Measurements from ENCODE around the gene RAB3B. TPM values are rescaled to one million over a fixed set of nuclear protein-coding genes. Genes with fewer than 3 reads are reported as not detected.
A peak's percentile ranks its signal among the peaks of the same experiment; 100 is the strongest.

The RAB3B gene
- total and polyA plus RNA-seq, 2 of the 4 experiments (the other 2 are of a cell fraction) = 33.6 to 78.5 TPM

DNA sequence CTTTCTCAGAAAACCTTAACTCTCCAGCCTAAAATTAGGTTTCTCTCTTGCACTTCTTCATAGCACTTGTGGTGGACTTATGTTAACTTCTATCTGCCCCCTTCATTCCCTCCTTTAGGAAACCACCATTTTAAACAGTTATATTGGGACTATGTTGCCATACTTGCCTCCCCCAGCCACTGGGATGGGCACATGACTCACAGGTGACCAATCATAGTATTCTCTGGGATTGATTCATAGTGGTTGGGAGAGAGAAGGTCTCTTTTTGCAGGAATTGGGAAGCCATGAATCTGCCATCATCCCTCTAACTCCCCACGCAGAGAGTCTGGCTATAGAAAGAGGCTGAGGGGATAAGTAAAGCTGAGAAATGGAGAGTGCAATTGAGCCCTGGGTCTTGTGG lies 61.6 kb downstream of the RAB3B start:
- peaks cover 26% of the 10 kb centered on the region for H3K36me3 ChIP-seq (ENCODE audit: control insufficient read depth, insufficient read depth, low read length)

More for the DNA sequence above, 61.6 kb downstream of the RAB3B start:
- DNase-seq (peak; percentile 19), ATAC-seq (ENCODE audit: low read depth) (no peak)
- Histone ChIP-seq H3K9me1 (ENCODE audit: insufficient read depth, low read length) (peaks cover 35% of the 10 kb centered on the region), H2AK9ac (replicated peaks; ENCODE audit: low read depth, low read length, poor library complexity) (no peak overlapping the region), H3K14ac (replicated peaks; ENCODE audit: low read depth, low read length) (peak overlapping the region; percentile 13; the same call in 1 of the 2 replicates), H3K56ac (ENCODE audit: extremely low read depth, insufficient read depth, low read length) (no peak overlapping the region), H3K9me3 (ENCODE audit: control insufficient read depth, insufficient read depth, low read length) (no peaks in the 10 kb centered on the region), H3K27me3 (ENCODE audit: control insufficient read depth, insufficient read depth, low read length) (no peaks in the 10 kb centered on the region), H3K79me1 (ENCODE audit: low read depth in 1 of 2, low read length in 2 of 2) (peaks cover 32 to 78% of the 10 kb centered on the region in 2 experiments), H3K9ac (ENCODE audit: low read depth, low read length) (no peak overlapping the region), H4K5ac (ENCODE audit: low read depth, low read length) (no peak overlapping the region; the same call in 1 of the 2 replicates), H2BK20ac (ENCODE audit: low read depth, low read length) (peak overlapping the region; percentile 56; the same call in 1 of the 2 replicates), H4K91ac (ENCODE audit: insufficient read depth, low read depth, low read length) (peak overlapping the region; percentile 36; the same call in 1 of the 2 replicates), H2BK120ac (ENCODE audit: low read depth, low read length) (no peak overlapping the region; the same call in 1 of the 2 replicates), H3K27ac (ENCODE audit: insufficient read depth, low read length) (no peak overlapping the region), H2AK5ac (ENCODE audit: low read depth, low read length) (no peak overlapping the region), H2BK15ac (ENCODE audit: low read depth, low read length) (peak overlapping the region; percentile 95; the same call in 1 of the 3 replicates), H4K8ac (ENCODE audit: low read depth in 2 of 2, low read length in 2 of 2) (peak overlapping the region in 1 of 2 experiments; percentile 10; a peak in 2 of 4 replicates), H2BK5ac (ENCODE audit: low read depth, low read length, poor library complexity, severe bottlenecking) (peak overlapping the region; percentile 67), H4K20me1 (ENCODE audit: insufficient read depth, low read length) (no peaks in the 10 kb centered on the region), H3K4me3 (ENCODE audit: insufficient read depth, low read depth, low read length) (no peak overlapping the region), H3K18ac (ENCODE audit: low read depth, low read length) (no peak overlapping the region; the same call in 1 of the 2 replicates), H2AFZ (replicated peaks; ENCODE audit: low read length, poor library complexity) (no peak overlapping the region), H3K4ac (ENCODE audit: low read depth, low read length) (0 out of 2 replicates have a peak overlapping the region, but pooled peaks have one; percentile 11), H3K4me1 (ENCODE audit: control insufficient read depth, insufficient read depth, low read length) (peaks cover 27% of the 10 kb centered on the region), H3K4me2 (ENCODE audit: low read depth, low read length) (no peak overlapping the region), H3K23ac (ENCODE audit: low read depth, low read length) (no peak overlapping the region)
- POLR2A ChIA-PET (ENCODE audit: unreplicated experiment) = no interaction called here
- CTCF ChIA-PET = interaction anchor here (0.6 kb wide), 1 partner anchor 45 kb away, joined by 3 read pairs; no protein-coding TSS in a partner anchor
- TF ChIP-seq, protein P1, sequence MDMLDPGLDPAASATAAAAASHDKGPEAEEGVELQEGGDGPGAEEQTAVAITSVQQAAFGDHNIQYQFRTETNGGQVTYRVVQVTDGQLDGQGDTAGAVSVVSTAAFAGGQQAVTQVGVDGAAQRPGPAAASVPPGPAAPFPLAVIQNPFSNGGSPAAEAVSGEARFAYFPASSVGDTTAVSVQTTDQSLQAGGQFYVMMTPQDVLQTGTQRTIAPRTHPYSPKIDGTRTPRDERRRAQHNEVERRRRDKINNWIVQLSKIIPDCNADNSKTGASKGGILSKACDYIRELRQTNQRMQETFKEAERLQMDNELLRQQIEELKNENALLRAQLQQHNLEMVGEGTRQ (IDR thresholded peaks at IDR 0.05; ENCODE audit: low read depth, low read length) = peak; percentile 83
- TF ChIP-seq BHLHE40 (IDR thresholded peaks at IDR 0.05; ENCODE audit: low read depth, low read length) = no peak
- intact Hi-C loops (cut with micrococcal nuclease) (no loop called here), in situ Hi-C loops (cut with MboI; ENCODE audit: low sequenced_read_pairs) (no loop called here), dilution Hi-C loops (cut with HindIII; ENCODE audit: low sequenced_read_pairs, unreplicated experiment) (no loop called here)
- BruUV-seq (replicated peaks) = no TSS peak
- no CpG with 5 or more reads among the region's 1 CpG for WGBS, 2 experiments (ENCODE audit: extremely low coverage in 2 of 2, insufficient read length in 1 of 2)

Data from IMR-90 (cell line).